ENCODE data around the gene TPPP2.
A peak's percentile ranks its signal among the peaks of the same experiment; 100 is the strongest.
"Not testable (repeated sequence)": the region's sequence is repeated elsewhere in the genome, so short reads cannot be mapped to it uniquely, and the experiment has no call there.

Gene TPPP2
- 0 to 0.04 reads per million in 2 donors for total RNA-seq

DNA sequence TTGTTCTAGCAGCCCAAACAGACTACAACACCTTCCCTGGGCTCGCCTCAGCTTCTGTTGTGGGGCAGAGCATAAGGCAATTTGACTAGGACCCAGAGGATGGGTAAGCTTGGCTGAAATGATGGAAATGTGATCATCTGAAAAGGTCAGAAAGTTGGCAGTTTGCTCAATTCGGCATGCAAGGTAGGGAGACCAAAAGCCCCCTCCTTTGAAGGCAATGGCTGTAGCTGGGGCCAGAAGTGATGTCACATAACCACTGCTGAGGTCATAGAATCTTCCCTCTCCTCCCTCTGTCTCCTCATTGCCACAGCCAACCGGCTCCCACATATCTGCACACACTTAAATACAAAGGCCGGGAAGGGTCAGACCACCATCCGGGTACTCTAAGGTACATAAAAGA is at the start of gene TPPP2:
TPPP2 (plus strand) TSS at position 301 of the 400 bp plus-strand sequence. CDS start 365 bp downstream, outside the sequence.
- no peak for DNase-seq

DNA sequence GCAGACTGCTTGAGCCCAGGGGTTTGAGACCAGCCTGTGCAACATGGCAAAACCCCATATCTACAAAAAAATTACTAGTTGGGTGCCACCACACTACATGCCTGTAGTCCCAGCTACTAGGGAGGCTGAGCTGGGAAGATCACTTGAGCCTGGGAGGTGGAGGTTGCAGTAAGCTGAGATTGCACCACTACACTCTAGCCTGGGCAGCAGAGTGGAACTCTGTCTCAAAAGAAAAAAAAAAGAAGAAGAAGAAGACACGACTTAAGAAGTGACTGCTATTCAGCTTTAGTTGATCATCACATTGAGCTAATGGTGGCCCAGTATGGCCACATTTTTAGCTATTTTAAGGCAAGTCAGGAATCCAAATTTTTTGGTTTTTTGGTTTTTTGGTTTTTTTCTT is 49.1 kb upstream of the TPPP2 start:
- DNase-seq: no peak

DNA sequence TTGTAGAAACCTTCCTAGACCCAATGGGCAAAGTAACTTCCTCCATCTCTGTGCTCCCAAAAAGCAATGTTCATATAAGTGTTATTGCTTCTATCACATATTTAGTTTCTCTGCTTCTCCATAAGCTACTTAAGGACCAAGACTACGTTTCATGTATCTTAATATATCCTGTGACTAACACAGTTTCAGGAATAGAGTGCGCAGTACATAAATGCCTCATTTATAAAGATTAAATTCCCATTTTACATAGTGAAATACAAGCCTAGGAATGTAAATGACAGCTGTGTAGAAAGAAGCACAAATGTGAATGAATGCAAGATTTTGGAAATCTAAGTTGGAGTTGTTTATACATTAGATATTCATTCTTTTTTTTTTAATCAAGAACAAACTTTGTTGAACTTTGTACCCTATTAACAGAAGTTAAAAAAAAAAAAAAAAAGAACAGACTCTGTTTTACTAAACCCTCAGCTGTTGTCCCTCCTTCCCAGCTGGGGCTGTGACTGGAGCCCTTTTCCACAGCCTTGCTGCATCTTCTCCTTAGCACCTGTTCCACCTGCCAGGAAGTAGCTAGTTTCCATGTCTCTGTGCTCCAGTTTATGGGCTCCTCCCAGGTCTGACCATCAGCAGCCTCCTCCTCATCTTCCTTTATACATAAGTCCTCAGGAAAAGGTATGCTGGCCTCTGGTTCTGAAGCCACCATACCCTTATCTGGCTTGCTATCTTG is 47.2 kb upstream of the TPPP2 start:
- DNase-seq: no peak

DNA sequence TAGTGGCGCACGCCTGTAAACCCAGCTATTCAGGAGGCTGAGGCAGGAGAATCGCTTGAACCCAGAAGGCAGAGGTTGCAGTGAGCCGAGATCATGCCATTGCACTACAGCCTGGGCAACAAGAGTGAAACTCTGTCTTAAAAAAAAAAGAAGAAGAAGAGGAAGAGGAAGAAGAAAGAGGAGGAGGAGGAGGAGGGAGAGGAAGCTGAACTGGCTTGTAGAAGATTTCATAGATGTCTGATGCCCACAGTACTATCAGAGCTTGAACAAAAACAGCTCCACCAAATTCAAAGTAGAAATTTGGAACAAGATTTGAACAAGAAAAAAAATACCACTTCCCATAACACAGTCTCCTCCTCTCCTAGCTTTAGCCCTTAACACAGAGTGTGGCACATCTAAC is 44.4 kb upstream of the TPPP2 start:
- DNase-seq: not testable (repeated sequence)

DNA sequence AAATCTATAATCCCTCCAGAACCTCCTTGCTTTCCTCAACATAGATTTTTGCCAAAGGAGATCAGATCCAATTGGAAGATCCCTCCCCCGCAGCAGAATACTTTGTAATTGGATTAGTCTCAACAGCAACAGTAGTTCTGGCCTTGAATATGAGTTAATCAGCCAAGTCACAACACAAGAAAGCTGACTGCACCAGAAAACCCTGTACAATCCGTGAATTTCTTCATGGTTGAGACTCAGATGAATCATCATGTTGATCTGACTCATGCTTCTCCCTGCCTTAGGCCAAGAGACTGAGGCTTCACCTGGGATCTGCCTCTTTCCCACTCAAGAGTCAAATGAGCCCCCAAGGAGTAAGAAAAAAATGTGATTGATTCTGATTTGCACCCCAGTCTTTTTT is 43.2 kb upstream of the TPPP2 start:
- no peak for DNase-seq

DNA sequence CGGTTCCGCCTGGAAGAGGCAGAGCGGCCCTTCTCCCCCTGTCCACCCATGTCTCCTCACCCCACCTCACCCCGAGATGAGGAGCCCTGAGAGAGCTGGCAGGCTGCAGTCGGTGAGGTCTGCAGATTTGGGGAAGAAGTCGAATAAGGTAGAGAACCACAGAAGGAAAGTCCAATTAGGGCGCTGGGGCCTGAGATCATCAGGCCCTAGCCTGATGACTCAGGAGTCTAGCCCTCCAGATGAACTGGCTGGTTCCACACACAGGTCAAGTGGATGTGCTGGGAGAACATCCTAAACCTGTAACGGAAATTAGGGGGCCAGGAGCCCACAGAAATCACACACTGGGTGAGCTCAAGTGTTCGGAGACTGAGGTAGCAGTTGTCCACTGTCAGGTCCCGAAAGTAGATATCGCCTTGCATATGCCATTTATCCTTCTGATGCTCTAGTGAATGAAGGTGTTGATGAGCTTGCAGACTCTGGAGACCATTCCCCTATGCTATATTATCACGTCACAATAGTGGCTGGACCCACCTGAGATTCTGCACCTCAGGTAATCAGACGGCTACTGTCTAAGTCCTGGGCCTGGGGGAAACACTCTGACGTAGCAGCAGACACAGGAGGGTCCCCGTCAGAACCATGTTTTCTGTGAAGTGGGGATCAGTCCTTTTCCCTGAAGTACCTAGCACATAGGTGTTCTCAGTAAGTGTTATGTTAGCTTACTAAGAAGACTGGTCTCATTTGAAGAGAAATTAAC is 41.1 kb upstream of the TPPP2 start:
- no peak for DNase-seq

DNA sequence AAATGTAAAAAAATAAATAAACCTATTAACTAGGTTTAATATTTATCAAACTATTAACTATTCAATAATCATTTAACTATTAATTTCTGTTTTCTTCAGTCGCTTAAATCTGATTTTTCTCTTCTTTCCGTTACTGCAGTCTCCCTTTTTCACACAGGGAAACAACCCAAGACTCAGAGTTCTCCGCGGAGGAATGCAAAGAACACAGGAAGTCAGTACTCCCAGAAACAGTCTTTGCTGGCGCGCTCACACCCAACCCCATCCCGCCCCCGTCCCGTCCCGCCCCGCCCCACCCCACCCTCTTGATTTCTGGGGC is 40.6 kb upstream of the TPPP2 start:
- DNase-seq: no peak

DNA sequence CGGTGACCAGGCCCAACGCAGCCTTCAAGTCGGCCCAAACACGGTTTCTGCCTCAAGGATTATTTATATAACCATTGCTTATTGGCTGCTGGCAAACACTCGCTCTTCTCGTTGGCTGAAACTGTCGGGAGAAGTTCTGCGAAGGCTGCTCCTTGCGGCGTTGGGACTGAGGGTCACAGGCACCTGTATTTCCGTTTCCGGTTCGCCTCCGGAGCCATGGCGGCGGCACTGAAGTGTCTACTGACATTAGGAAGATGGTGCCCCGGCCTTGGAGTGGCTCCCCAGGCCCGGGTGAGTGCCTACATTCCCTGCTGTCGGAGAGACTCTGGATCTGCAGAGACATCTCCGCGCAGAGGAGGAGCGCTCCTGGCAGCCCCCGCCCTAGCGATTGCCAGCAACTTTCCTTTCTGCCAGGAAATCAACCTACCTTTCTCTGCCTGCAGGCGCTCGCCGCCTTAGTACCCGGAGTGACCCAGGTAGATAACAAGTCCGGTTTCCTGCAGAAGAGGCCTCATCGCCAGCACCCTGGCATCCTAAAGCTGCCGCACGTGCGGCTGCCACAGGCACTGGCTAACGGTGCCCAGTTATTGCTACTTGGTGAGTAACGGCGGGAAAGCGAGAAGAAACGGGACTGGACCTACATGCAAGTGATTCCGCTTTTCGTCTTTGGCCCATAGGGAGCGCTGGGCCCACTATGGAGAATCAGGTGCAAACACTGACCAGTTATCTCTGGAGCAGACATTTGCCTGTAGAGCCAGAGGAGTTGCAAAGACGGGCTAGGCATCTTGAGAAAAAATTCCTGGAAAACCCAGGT is 40.0 kb upstream of the TPPP2 start, which contains the start of gene METTL17:
METTL17 (plus strand) TSS at position 194 of the 814 bp plus-strand sequence; CDS start at position 217, 23 bp downstream.
- DNase-seq: peak; percentile 50

DNA sequence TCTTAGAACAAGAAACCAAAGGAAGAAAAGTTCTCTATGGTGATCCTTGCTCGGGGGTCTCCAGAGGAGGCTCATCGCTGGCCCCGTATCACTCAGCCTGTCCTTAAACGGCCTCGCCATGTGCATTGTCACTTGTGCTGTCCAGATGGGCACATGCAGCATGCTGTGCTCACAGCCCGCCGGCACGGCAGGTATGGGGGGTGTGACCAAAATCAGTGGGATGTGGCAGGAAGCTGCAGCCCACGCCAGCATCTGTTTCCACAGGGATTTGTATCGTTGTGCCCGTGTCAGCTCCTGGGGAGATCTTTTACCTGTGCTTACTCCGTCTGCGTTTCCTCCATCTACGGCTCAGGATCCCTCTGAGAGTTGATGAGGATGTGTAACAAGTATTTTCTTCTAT is 33.5 kb upstream of the TPPP2 start:
- DNase-seq: no peak

DNA sequence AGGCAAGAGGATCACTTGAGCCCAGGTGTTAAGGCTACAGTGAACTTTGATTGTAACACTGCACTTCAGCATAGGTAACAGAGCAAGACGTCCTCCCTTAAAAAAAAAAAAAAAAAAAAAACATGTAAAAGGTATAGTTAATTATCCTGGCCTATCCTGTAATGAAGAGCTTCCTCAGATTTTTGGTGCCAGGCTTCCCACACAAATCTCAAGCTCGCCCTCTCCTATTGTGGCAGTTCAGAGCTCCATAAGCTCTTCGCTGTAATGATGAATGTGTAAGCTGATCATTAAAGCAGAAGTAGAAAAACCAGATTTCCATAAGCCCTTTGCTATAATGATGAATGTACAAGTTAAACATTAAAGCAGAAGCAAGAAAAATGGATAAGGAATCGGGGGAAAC is 32.9 kb upstream of the TPPP2 start:
- no peak for DNase-seq

DNA sequence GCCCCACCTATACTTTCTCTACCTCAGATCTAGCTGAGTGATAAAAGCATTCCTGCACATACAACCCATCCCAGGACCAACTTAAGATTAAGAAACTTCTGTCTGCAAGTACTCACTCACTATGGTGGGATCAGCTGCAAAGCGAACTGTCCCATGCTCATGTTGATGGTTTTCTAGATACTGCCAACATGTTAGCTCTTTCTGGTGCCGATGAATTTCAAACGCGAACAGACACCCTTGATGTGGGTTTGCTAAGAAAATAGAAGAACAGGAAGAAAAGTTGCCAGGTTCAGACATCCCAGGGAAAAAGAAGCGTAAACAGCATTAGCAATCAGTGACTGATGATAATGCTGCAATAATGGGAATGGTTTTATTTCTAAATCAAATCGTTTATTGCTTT is 32.5 kb upstream of the TPPP2 start:
- DNase-seq: no peak

DNA sequence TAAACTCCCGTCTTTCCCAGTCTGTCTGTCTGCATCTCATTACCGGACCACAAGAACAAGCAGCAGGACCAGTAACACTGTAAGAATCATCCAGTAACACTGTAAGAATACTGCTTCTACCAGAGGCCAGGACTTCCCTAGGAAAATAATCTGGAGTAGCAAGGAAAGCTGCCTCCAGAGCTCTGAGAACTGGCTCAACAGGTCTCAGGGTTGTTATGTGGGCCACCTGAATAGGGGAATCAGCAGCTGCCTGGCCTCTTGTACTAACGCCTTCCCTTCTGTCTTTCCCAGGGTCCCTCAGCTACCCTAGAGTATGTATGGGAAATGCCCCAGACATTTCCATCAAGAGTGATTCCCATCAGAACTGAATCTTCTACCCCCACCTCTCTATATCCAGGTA is 31.9 kb upstream of the TPPP2 start:
- DNase-seq: no peak

DNA sequence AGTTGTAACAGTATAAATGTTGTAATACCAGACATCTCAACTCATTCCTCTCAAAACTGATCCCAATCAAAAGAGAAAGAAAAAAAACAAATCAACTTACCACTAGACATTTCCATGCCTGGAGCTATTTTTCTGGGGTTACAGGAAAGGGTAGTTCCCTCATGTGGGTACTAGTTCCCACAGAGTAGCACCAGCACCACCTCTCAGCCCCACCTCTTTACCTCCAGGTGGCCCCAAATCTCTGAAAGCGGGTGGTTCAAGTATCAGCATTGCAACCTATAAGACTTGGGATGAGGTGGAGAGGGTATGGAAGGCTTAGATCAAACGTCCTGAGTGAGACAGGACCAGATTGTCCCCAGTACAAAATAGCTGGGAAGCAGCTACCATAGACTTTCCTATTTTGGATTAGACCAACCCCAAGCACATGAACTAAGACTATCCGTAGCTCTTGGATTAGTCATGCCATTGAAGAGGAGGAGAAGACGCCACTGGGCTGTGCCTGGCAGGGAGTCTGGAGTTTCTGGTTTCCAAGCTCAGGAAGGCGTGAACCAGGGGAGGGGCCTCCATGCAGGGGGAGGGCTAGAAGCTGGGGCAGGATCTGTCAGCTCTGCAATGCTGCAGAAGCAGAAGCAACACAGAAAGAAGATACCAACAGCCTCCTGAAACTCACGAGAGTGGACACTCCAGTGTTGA is 31.2 kb upstream of the TPPP2 start, which contains the start of gene SLC39A2:
SLC39A2 (plus strand) TSS at position 620 of the 693 bp plus-strand sequence. CDS start 154 bp downstream, outside the sequence.
- DNase-seq: no peak

DNA sequence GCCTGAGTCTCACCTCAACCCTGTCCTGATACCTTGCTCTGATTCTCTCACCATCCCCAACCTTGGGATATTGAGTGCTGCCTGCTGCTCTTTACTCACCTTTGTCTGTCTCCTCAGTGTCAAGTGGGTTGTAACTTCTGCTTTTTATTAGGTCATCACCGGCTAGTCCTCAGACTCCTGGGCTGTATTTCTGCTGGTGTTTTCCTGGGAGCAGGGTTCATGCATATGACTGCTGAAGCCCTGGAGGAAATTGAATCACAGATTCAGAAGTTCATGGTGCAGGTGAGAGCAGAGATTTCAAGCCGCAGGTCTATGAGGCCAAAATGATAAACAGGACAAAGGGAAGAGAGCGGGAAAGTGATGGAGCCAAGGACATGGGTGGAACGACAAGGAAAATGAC is 30.4 kb upstream of the TPPP2 start:
- no peak for DNase-seq

DNA sequence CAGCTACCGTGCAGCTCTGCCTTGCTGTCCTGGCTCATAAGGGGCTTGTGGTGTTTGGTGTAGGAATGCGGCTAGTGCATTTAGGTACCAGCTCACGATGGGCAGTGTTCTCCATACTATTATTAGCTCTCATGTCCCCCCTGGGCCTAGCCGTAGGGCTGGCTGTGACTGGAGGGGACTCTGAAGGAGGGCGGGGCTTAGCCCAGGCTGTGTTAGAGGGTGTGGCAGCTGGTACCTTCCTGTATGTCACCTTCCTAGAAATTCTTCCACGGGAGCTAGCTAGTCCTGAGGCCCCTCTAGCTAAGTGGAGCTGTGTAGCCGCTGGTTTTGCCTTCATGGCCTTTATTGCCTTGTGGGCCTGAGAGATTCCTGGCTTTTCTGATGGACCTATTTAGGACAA is 28.8 kb upstream of the TPPP2 start:
- no peak for DNase-seq

DNA sequence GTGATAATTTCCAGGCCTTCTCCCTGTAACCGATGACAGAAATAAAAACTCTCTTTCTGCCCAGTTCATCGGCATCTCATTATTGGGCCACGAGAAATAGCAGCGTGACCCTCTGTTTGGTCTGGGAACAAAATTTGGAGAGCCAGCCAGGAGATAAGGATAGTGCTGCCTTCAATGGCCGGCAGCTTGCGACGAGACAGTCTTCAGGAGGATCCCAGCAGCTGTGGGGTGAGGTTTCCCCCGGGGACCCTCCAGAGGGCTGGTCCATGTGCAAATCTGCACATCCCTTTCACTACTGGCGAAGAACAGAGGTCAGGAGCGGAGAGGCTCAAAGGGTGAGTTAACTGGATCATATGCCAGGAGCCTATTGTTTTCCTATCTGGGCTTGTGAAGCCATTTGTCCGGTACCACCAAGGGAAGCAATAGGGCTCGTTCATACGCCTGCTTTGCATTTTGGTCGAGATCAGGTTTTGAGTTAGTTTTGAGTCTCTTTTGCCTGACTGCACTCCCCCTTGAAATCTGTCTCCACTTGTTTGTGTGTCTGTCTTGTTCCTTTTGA is 26.1 kb upstream of the TPPP2 start:
- no peak for DNase-seq

DNA sequence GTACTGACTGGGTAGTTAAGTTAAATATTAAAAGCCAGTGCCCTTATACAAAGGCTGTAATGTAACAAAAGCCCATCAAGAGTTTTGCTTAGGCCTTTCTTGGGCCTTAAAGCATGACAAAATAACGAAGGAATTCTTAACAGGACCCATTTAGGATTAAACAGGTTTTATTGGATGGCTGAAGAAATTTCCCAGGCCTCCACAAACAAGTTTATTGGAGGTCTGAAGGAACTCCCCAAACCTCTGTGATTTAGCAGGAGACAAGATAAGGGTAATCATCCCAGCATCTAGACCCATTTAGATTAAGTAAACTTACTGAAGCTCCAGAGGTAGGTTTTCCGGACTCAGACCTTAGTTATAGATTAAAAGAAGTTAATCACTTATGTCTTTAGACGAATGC is 20.3 kb upstream of the TPPP2 start:
- DNase-seq: not testable (repeated sequence)

DNA sequence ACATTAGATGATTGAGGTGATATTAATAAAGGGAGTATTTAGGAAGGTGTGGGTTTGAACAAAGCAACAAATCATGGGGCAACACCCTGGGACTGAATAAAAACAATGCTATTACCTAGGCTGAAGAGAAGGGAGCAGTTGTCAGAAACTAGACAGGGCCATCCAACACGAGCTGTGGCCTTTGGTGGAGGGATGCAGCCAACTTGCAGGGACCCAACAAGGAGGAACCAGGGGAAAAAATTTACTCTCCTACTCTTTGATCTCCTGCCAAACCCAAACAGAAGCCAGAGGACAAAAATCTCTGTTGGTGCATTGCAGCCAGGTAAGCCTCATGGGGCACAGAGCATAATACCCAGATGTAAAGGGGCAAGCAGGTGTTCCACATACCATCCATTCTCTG is 18.9 kb upstream of the TPPP2 start:
- DNase-seq: no peak

DNA sequence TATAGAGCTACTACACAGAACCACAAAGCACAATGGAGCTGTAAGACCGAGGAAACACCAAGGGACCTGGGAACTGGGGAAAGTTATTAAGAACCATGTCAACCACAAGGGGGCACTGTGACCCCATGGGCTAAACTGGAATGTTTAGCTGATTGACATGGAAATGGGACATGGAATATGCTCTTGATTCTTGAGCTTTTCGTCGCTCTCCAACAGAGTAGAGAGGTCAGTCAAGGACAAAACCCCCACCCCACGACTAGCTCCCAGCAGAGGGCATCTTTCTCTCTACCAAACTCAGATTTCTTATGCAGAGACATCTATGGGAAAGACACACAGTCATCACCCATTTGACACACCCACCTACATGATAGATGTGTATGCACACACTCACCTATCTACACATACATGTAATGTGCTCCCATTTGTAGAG is 15.2 kb upstream of the TPPP2 start:
- no peak for DNase-seq

DNA sequence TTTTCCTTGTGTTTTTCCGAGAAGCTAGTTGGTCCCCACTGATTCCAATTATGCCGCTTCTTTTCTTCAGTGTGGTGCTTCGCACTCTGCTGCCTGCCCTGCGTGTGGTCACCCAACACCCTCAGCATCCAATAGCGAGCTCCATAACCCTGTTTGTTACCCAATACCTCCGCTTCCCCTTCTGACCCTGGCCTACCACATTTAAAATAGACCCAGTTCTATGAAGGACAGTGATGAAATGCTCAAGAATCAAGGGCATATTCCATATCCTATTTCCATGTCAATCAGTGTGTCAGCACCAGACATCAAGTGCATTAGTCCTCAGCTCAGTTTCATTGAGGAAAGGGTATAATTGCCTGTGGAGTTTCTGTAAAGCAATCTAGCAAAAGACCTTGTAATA is 14.7 kb upstream of the TPPP2 start:
- DNase-seq: no peak

DNA sequence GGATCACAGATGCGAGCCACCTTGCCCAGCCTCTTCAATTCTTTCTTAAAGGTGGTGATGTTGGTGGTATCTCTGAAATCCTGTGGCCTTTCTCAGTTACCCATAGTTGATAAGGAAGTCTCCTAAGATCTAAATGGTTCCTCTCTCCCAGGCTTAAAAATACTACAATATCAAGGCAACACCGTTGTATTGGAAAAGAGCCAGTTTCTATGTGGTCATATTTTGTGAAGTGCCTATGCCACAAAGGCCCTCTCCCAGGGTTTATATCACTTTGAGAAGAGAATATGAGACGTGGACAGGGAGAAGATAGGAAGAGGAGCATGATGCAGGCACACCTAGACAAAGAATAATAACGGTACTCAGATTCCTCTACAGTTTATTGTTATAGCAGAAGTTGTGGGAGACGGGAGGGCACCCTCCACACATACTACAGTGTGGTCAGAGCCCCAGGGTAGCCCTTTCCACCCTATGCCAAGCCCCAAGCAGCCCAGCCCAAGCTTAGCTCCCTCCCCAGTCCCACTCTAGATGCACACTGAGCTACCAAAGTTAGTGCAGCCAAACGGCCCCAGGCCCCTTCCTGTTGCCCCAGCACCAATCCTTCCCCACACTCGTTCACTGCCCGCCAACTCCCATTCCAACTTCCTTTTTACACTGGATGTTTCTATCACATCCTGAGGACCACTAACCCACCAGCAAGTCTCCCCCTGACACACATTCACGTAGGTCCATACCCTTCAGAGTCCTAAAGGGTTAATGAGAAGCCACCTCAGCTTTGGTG is 13.4 kb upstream of the TPPP2 start:
- DNase-seq: no peak

Measured in activated gamma-delta T cell (primary cell).